GM21423 (cell line): ENCODE results near the gene RBP2.

Experiments used
- ATAC-seq: cut with Tn5 transposase; IDR thresholded peaks from one replicate; pipeline ENCODE4 v1.9.1; 2021; ENCODE audit warnings: mild to moderate bottlenecking, moderate library complexity; ENCODE audit not compliant: unreplicated experiment

RBP2 gene

DNA sequence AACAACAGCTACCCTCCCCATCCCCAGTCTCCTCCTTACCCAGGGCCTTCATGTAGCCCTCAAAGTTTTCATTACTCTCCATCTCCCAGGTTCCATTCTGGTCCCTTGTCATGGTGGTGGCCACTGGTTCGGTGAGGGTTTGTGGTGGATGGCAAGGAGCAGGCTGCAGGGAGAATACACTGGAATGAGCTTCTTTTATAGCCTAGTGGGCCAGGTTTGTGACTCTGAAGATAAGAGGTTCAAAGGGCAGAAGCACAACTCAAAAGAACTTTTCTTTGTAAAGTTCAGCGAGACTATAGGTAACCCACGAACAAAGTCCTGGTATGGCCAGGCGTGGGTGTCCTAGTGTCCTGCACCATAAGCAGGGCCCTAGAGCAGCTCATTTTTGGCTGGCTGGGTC is at the start of gene RBP2:
Gene RBP2, minus strand, starts transcription at position 169 of the 400 bp plus-strand sequence. Its CDS starts 57 bp downstream, at position 112.
- ATAC-seq = no peak

- no peak for ATAC-seq
Measured at GRCh38 chr3:139524841-139525636, 48.7 kb upstream of the RBP2 start.

DNA sequence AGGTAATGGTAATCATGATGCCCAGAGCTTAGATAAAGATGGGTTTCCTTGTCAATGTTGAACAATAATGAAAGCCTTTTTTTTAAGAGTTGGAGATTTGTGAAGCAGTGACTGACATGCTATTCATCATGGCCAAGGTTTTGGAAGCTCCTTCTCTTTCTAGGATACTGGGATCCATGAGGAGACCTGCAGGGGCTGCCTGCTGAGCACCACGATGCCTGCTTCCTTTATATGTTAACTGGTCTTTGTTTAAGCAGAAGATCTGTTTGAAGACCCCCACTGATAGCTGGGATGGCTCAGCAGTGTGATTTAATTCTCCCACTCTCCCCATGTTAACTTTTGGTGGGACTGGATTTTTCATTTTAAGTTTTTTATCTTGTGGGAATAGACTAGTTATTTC is 47.4 kb upstream of the RBP2 start:
- no peak for ATAC-seq

DNA sequence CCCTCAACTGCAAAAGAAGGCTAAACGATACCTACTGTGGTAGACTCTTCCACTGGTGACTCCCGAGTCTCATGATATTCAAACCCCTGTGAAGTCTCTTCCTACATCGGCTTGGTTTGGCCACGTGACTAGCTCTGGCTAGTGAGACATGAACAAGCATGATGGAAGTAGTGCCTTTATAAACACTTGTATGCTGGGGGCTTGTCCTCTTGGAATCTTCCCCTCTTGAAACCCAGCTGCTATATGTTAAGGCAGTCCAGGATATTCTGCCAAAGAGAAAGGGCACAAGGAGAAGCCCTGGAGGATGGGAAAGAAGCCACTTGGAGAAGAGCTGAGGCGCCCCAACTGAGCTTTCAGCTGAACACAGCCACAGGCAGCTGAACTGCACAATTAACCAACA is 46.9 kb upstream of the RBP2 start:
- no peak for ATAC-seq

DNA sequence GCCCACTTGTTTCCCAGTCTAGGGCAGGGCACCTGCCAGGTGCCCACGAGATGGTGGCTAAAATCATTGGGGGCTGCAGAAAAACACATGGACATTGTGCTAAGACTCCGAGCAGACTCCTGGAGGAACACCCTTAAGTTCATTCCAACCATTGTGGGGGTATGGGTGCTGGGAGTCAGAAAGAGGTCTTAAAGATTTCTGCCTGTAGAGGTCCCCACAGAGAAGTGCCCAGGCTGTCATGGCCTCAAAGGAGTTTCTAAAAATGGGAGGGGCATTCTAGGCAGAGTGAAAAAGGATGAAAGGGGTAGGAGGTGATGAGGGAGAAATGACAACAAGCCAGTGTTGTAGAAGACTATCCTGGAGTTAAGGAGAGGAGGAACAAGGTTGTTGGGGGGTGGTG is 46.1 kb upstream of the RBP2 start:
- no peak for ATAC-seq

- no peak for ATAC-seq
Measured at GRCh38 chr3:139521816-139522215, 45.5 kb upstream of the RBP2 start.

GRCh38 chr3:139521144-139521543 is 44.8 kb upstream of the RBP2 start:
- ATAC-seq = no peak

DNA sequence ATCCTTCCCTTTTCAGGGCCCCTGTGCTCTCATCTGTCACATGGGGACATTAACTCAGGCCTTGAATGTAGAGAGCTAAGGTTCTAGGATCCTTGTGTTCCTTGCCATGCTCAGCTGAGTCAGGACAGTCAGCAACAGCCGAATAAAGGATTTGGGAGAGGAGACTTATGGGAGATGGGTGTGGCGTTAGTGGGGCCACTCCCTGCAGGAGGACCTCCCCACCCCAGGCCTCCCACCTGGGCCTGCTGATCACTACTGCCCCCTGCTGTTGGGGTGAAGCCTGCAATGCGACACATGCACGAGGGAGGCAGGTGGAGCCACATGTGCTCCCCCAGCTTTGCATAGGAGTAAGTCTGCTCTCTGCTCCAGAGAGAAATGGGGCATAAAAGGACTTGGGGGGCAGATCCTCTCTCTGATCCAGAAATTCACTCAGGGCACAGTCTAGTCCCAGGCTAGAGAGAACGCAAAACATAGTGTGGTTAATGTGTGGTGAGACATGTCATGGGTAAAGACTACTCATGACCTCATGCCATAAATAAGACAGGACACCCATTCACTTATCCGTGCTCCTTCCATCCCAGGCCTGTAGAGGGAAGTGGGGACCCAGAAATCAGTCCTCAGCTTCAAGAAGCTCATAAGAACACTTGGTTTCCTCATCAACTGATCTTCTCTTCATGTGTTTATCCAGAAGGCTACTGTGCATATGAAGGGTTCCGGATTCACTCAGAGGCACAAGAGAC is 43.9 kb upstream of the RBP2 start:
- no peak for ATAC-seq

GRCh38 chr3:139518926-139519842 is 42.9 kb upstream of the RBP2 start:
- no peak for ATAC-seq

DNA sequence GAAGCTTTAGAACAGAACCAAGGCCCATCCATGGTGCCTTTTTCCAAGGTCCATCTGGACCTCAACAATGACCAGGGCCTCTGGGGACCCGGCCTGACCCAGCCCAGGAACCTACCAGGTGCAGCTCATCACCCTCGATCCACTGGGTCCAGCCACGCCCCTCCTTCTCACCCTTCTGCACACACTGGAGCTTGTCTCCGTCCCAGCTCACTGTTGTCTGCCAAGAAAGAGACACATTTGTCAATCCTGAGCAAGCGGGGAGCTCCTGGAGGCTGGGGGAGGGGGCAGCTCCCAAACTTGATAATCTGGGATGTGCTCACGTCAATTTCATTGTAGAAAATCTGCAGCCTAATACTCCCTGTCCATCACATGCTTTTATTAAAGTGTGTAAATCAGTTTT is 42.0 kb upstream of the RBP2 start:
- no peak for ATAC-seq

DNA sequence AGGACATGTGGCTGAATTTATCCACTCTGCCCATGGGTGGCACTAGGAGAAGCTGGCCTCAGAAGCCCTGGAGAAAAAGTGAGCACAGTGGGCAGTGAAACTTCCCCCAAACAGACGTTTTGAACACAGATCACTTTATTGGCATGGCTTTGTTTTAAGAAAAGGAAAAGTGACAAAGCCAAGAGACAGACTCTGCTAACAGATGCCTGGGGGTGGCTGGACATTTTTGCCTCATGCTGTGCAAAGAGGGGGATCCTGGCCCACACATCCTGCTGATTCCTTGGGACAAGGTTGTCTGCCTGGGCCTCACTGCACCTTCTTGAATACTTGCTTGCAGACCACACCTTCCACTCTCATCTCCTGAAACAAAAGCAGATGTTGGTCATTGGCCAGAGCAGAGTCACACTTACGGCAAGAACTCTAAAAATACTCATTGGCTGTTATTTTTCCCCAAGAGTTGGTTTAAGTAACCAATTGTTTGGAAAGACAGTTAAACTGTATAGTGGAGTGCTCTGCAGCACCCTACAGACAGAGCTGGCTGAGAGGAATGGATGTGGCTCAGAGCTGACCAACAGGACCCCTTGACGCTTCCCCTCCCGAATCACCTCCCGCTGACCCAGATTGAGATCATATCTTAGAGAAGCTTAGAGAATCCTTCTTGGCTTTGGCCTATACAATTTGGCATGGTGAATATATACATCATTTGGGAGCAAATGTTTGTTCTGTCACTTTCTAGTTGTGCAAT is 41.2 kb upstream of the RBP2 start:
- ATAC-seq = no peak

DNA sequence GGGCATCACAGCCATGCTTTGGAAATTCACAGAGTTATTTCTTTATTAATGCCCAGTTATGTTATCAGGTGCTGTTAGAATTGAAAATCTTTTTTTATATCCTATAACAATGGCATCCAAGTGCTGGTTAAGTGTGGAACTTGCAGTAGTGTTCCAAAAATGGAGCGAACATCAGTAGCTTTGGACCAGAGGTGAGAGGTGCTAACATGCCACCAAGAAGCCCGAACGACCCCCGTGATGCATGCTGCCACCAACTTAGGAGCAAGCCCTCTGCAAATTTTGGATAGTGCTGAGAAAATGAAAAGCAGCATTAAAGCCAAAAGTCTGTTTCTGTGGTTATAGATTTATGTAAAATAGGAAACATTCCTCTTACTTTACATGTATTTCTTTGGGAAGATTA is 38.4 kb upstream of the RBP2 start:
- no peak for ATAC-seq

DNA sequence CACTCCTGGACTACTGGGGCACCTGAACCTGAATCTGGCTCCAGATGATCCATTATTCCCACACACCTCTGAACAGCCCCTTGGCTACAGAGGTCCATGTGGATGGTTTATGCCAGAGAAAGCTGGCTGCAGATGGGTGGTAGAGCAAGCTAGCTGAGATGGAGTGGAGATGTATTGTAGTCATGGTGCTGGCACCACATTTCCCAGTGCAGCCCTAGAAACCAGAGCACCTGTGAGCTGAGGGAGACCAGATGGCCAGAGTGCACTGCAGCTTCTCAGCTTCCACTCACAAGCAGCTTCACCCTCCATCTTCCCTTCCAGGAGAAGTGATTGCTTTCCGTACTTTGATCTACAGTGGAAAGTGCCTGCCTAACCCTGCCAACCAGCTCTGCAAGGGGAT is 33.3 kb upstream of the RBP2 start:
- ATAC-seq = no peak

DNA sequence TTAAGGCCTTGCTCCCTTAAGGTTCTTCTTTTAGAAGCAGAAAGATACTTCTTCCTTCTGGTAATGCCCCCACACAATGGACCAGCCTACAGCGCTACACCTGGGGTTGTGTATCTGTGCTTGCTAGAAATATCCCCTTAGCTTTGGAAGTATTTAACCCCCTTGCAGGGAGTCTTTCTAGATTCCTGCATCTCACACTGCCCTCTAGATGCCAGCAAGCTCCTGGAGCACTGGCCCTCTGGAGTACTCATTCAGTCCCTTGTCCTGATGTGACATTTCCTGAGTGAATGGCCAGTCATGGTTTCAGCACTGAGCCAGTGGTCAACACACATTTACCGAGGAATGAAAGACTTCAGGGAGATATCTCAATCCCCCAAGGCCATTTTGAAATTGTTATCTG is 30.4 kb upstream of the RBP2 start:
- no peak for ATAC-seq

DNA sequence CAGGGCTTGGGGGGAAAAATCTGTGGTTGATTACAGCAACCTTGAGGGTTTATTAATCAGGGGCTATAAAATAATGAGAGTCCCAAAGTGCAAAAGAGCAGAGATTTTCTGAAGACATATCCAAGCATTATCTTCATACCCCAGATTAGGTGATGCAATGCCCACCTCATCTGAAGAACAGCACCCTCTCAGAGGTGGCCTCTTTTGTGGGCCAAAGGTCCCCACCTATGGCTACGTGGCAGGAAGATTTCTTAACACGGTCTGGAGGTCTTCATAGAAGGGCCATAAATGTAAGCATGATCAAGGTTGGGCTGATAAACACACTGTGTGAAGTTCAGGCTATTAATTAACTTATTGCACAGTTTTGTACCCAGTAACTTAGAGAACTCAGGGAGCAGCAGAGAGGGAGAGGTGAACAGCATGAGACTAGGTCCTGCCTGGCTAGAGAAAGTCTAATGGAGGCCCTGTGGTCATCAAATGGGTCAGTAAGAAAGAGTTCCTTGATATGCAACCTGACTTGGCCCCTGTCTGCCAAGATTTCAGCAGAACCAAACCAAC is 29.6 kb upstream of the RBP2 start:
- ATAC-seq = no peak

DNA sequence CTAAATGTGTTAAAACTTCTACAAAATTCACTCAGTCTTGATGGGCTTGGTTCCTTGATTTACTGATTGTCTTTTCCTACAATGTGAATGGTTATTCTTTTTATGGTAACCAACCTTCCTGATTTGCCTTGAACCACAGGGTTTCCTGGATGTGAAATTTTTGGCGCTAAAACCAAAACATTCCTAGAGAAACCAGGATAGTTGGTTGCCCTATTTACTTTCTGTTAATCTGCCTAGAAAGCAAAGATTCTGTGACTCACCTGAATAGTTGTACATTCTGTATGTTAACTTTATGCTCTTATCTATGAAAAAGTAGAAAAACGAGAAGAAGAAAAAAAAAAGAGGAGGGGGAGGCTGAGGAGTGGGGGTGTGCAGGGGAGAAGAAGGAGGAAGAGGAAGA is 23.2 kb upstream of the RBP2 start:
- ATAC-seq = no peak

DNA sequence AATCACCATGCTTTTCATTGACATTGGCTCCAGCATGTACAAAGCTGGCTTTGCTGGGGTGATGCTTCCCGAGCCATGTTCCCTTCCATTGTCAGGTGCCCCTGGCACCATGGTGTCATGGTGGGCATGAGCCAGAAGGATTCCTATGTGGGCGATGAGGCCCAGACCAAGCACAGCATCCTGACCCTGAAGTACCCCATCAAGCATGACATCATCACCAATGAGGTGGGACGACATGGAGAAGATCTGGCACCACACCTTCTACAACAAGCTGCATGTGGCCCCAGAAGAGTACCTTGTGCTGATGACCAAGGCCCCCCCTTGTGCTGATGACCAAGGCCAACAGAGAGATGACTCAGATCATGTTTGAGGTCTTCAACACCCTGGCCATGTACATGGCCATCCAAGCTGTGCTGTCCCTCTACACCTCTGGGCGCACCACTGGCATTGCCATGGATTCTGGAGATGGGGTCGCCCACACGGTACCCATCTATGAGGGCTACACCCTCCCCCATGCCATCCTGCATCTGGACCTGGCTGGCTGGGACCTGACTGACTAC is 17.6 kb upstream of the RBP2 start:
- ATAC-seq = no peak

- no peak for ATAC-seq
Measured at GRCh38 chr3:139491966-139492365, 15.7 kb upstream of the RBP2 start.

DNA sequence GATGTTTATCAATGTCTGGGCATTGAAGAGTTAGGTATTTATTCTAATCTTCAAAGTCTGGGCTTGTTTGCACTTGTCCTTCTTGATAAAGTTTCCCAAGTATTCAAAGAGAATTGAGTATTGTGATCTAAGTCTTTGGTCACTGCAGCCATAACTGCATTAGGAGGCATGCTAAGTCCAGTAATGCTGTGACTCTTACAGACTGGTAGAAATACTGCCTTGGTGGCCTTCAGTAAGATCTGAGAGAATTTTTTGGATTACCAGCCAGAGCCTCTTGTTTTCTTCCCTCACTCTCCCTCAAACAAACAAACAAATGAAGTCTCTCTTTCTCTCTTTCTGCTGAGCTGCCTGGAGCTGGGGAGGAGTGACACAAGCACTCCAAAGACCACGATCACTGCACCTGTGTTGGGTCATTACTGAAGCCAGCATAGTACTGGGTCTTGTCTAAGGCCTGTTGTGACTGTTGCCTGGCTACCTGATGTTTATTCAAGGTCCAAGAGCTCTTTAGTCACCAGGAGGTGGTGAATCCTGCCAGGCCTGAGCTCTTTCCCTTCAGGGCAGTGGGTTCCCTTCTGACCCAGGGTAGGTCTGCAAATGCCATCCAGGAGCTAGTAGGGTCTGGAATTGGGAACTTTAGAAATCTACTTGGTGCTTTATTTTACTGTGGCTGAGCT is 14.8 kb upstream of the RBP2 start:
- ATAC-seq = no peak

DNA sequence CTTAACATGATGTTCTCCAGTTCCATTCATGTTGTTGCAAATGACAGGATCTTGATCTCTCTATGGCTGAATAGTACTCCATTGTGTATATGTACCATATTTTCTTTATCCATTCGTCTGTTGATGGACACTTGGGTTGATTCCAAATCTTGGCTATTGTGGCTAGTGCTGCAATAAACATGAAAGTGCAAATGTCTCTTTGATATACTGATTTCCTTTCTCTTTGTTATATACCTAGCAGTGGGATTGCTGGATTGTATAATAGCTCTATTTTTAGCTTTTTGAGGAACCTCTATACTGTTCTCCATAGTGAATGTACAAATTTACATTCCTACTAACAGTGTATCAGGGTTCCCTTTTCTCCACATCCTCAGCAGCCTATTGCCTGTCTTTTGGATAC is 5.9 kb upstream of the RBP2 start:
- ATAC-seq = no peak
